ENCODE results near the gene ALPL. TPM values are rescaled to one million over a fixed set of nuclear protein-coding genes. Genes with fewer than 3 reads are reported as not detected.

Gene ALPL
- total RNA-seq, 1 donor from 2014 or later: 1.0 TPM

DNA sequence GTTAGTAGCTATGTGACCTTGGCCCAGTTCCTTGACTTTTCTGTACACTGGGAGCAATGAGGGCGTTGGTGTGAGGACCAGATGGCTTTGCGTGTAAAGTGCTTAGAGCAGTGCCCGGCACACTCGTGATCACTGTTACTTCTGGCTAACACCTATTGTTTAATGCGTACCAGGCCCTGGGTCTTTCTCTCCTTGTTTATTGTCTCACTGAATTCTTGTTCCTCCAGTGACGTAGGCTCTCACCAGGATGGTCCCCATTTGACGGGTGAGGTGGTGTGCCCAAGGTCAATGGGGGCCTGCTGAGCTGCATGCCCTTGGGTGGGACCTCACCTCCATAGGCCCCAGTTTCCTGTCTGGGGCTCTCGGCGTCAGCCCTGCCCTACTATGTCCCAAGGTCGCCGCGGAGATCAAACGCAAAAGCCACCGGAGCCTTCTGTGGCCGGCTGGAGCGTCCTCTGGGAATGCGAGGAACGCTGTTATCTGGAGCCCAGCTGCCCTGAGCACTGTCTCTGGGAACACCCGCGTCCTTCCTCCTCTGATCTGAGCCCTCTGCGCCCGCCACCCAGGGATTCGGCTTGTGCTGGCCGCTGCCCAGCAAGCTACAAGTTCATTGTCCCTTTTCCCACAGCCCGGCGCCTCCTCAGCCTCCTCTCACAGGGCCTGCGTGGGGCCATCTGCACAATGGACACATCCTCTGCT lies 28.9 kb downstream of the ALPL start:
- H3K4me3 ChIP-seq (ENCODE audit: low read length in 3 of 3): no peak overlapping the region
- H3K27ac ChIP-seq (ENCODE audit: low read depth, low read length): no peak overlapping the region
- no peaks in the 10 kb centered on the region for H3K9me3 ChIP-seq (ENCODE audit: control insufficient read depth in 3 of 3, low read length in 3 of 3)
- no peaks in the 10 kb centered on the region for H3K36me3 ChIP-seq (ENCODE audit: control insufficient read depth in 3 of 3, insufficient read depth in 3 of 3, low read length in 3 of 3)
- no peak overlapping the region for H3K9ac ChIP-seq (ENCODE audit: low read depth in 1 of 3, low read length in 3 of 3)
- peaks cover 24 to 42% (median 37%) of the 10 kb centered on the region in 3 donors for H3K27me3 ChIP-seq (ENCODE audit: control insufficient read depth in 3 of 3, insufficient read depth in 3 of 3, low read length in 3 of 3)
- H3K4me1 ChIP-seq (ENCODE audit: control insufficient read depth in 3 of 3, insufficient read depth in 3 of 3, low read length in 3 of 3): peaks cover 9 to 16% (median 14%) of the 10 kb centered on the region in 3 donors

DNA sequence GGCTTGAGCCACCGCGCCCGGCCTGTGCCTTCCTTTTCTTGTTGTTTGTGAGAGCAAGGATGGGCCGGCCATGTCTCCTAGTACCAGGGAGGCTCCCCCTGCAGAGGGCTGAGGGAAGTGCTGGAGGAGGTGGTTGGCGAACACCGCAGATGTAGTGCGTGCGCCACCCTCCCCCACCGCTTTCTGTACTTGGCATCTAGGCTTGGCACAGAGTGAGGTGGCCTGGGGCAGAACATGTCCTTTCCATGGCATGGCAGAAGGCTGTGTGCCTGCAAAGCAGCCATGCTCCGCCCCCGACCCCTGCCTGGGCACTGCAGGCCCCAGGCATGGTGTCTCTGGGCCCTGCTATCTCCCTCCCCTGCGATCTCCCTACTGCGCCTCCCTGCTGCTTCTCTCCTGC lies 30.7 kb downstream of the ALPL start:
- Histone ChIP-seq H3K4me3 (ENCODE audit: low read length in 3 of 3) (no peak overlapping the region), H3K9me3 (ENCODE audit: control insufficient read depth in 3 of 3, low read length in 3 of 3) (no peaks in the 10 kb centered on the region), H3K27ac (ENCODE audit: low read depth, low read length) (no peak overlapping the region), H3K27me3 (ENCODE audit: control insufficient read depth in 3 of 3, insufficient read depth in 3 of 3, low read length in 3 of 3) (peaks cover 25 to 46% (median 42%) of the 10 kb centered on the region in 3 donors), H3K36me3 (ENCODE audit: control insufficient read depth in 3 of 3, insufficient read depth in 3 of 3, low read length in 3 of 3) (no peaks in the 10 kb centered on the region), H3K9ac (ENCODE audit: low read depth in 1 of 3, low read length in 3 of 3) (no peak overlapping the region), H3K4me1 (ENCODE audit: control insufficient read depth in 3 of 3, insufficient read depth in 3 of 3, low read length in 3 of 3) (peaks cover 9 to 16% (median 14%) of the 10 kb centered on the region in 3 donors)

DNA sequence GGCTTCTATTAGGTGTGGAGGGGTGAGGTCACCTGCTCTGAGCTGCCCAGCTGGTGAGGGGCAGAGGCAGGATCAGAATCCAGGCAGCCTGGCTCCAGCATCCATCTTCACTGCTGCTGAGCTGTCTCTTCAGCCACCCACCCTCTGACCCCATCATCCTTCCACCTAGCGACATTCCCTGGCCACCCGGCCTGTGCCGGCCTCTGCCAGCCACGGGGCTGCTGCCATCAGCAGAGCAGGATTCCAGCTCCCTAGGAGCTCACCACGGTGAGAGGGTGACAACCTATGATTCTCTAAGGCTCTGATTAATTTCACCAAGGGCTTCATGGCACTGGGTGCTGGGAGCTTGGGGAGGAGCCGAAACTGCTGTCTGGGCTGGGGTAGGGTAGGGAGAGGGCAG lies 32.1 kb downstream of the ALPL start:
- peaks cover 9 to 16% (median 14%) of the 10 kb centered on the region in 3 donors for H3K4me1 ChIP-seq (ENCODE audit: control insufficient read depth in 3 of 3, insufficient read depth in 3 of 3, low read length in 3 of 3)
- no peak overlapping the region for H3K27ac ChIP-seq (ENCODE audit: low read depth, low read length)
- peaks cover 25 to 44% (median 42%) of the 10 kb centered on the region in 3 donors for H3K27me3 ChIP-seq (ENCODE audit: control insufficient read depth in 3 of 3, insufficient read depth in 3 of 3, low read length in 3 of 3)
- H3K9me3 ChIP-seq (ENCODE audit: control insufficient read depth in 3 of 3, low read length in 3 of 3): no peaks in the 10 kb centered on the region
- no peak overlapping the region for H3K9ac ChIP-seq (ENCODE audit: low read depth in 1 of 3, low read length in 3 of 3)
- no peaks in the 10 kb centered on the region for H3K36me3 ChIP-seq (ENCODE audit: control insufficient read depth in 3 of 3, insufficient read depth in 3 of 3, low read length in 3 of 3)
- H3K4me3 ChIP-seq (ENCODE audit: low read length in 3 of 3): no peak overlapping the region

DNA sequence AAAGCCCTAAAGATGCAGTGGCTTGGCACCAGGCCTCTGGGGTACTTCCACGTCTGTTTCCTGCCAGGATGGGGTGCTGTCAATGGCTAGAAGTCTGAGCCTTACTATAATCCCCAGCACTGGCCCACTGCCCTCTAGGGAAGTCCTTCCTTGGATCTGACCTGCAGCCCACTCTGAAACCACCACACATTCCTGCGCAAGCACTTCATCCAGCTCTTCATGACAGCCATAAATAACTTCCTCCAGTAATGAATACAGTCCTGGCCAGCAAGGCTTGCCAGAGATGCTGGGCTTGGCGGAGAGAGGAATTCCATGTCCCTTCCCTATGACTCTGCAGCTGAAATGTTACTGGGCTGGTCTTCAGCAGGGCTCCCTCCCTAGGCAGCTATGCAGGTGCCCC lies 32.6 kb downstream of the ALPL start:
- Histone ChIP-seq H3K9ac (ENCODE audit: low read depth in 1 of 3, low read length in 3 of 3) (peak overlapping the region in 1 of 3 donors; percentile 51), H3K27me3 (ENCODE audit: control insufficient read depth in 3 of 3, insufficient read depth in 3 of 3, low read length in 3 of 3) (peaks cover 25 to 42% (median 41%) of the 10 kb centered on the region in 3 donors), H3K27ac (ENCODE audit: low read depth, low read length) (no peak overlapping the region), H3K36me3 (ENCODE audit: control insufficient read depth in 3 of 3, insufficient read depth in 3 of 3, low read length in 3 of 3) (no peaks in the 10 kb centered on the region), H3K4me1 (ENCODE audit: control insufficient read depth in 3 of 3, insufficient read depth in 3 of 3, low read length in 3 of 3) (peaks cover 9 to 16% (median 14%) of the 10 kb centered on the region in 3 donors), H3K9me3 (ENCODE audit: control insufficient read depth in 3 of 3, low read length in 3 of 3) (no peaks in the 10 kb centered on the region), H3K4me3 (ENCODE audit: low read length in 3 of 3) (no peak overlapping the region)

DNA sequence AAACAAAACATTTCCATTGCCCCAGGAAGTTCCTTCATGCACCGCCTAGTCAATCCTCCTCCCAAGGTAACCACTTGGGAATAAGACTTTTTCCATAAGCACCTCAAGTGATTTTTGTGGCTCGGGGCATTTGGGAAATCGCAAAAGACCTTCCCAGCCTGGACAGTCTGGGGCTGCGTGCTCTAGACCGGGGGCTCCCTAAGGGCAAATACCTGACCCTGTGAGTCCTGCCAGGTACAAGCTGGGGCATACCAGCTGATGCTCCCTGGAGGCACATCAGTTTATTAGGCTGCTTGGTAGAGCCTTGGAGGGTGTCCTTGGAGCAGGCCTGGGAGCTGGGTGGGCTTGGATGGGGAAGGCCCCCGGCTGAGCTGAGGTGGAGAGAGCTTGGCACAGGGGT lies 34.4 kb downstream of the ALPL start:
- Histone ChIP-seq H3K4me3 (ENCODE audit: low read length in 3 of 3) (no peak overlapping the region), H3K4me1 (ENCODE audit: control insufficient read depth in 3 of 3, insufficient read depth in 3 of 3, low read length in 3 of 3) (peaks cover 7 to 11% (median 9%) of the 10 kb centered on the region in 3 donors), H3K27me3 (ENCODE audit: control insufficient read depth in 3 of 3, insufficient read depth in 3 of 3, low read length in 3 of 3) (peaks cover 27 to 32% (median 28%) of the 10 kb centered on the region in 3 donors), H3K27ac (ENCODE audit: low read depth, low read length) (no peak overlapping the region), H3K36me3 (ENCODE audit: control insufficient read depth in 3 of 3, insufficient read depth in 3 of 3, low read length in 3 of 3) (no peaks in the 10 kb centered on the region), H3K9me3 (ENCODE audit: control insufficient read depth in 3 of 3, low read length in 3 of 3) (no peaks in the 10 kb centered on the region), H3K9ac (ENCODE audit: low read depth in 1 of 3, low read length in 3 of 3) (no peak overlapping the region)

DNA sequence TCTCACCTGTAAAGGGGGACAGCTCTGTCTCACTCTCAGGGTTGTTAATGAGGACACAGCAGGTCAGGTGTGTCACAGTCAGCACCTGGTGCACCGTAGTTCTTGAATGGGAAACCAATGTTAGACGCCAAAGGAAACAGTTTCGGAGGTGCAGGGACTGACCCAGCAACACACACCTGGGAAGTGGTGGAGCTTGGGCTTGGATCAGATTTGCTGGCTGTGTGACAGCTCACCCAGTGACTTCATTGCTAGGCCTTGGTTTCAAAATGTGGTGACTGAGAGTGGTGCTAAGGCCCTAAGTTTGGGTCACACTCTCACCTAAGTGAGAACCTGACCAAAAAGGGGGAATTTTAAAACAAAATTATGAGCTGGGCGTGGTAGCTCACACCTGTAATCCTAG lies 34.9 kb downstream of the ALPL start:
- Histone ChIP-seq H3K9ac (ENCODE audit: low read depth in 1 of 3, low read length in 3 of 3) (no peak overlapping the region), H3K9me3 (ENCODE audit: control insufficient read depth in 3 of 3, low read length in 3 of 3) (no peaks in the 10 kb centered on the region), H3K27me3 (ENCODE audit: control insufficient read depth in 3 of 3, insufficient read depth in 3 of 3, low read length in 3 of 3) (peaks cover 22 to 30% (median 28%) of the 10 kb centered on the region in 3 donors), H3K36me3 (ENCODE audit: control insufficient read depth in 3 of 3, insufficient read depth in 3 of 3, low read length in 3 of 3) (no peaks in the 10 kb centered on the region), H3K4me3 (ENCODE audit: low read length in 3 of 3) (no peak overlapping the region), H3K4me1 (ENCODE audit: control insufficient read depth in 3 of 3, insufficient read depth in 3 of 3, low read length in 3 of 3) (peaks cover 7 to 11% (median 9%) of the 10 kb centered on the region in 3 donors), H3K27ac (ENCODE audit: low read depth, low read length) (no peak overlapping the region)

DNA sequence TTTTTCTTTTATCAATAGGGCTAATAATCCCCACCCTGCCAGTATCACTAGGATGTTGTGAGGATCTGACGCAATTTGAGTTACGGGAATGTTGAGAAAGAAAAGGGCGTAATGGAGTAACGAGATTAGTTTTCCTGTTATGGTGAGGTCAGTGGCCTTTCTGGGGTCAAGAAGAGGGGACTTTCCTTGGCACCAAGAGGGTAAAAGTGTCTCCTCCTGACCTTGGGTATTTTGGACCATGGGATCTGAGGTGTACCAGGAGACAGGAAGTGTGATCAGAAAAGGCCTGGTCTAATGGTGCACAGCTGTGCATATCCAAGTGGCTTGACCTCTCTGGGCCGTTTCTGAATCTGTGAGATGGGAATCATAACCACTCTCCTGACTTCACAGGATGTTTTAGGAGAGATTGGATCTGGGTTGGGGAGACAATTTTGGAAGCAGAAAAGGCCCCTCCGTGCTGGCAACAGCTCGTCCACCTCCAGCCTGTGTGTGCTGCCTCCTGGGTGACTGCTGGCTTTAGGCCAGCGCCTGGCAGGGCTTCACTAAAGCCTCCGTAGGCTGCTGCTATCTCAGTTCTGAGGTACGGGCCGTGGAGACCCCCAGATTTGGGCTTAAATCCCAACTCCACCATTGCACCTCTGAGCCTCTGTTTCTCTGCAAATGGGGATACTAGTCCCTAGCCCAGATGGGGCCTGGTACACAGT lies 37.1 kb downstream of the ALPL start:
- Histone ChIP-seq H3K9ac (ENCODE audit: low read depth in 1 of 3, low read length in 3 of 3) (no peak overlapping the region), H3K4me1 (ENCODE audit: control insufficient read depth in 3 of 3, insufficient read depth in 3 of 3, low read length in 3 of 3) (peaks cover 7 to 11% (median 9%) of the 10 kb centered on the region in 3 donors), H3K9me3 (ENCODE audit: control insufficient read depth in 3 of 3, low read length in 3 of 3) (no peaks in the 10 kb centered on the region), H3K36me3 (ENCODE audit: control insufficient read depth in 3 of 3, insufficient read depth in 3 of 3, low read length in 3 of 3) (no peaks in the 10 kb centered on the region), H3K4me3 (ENCODE audit: low read length in 3 of 3) (no peak overlapping the region), H3K27ac (ENCODE audit: low read depth, low read length) (no peak overlapping the region), H3K27me3 (ENCODE audit: control insufficient read depth in 3 of 3, insufficient read depth in 3 of 3, low read length in 3 of 3) (peaks cover 11 to 41% (median 19%) of the 10 kb centered on the region in 3 donors)

DNA sequence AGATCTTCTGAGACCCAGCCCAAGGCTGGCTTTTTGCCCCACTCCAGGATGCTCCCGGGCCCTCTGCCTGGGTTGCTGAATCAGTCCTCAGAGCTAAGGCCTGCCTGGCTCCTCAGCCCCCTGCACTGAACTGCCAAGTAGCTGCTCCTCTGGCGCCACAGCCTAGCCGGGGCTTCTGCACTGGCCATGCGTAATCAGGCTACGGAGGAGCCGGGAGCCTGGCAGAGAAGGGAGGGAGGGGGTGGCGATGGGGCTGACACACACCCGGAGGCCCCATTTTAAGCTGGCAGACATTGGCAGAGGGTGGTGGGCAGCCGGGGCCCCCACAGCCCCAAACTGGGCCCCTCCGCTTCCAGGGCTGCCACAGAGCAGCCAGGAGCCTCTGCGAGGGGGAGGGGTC lies 38.7 kb downstream of the ALPL start:
- Histone ChIP-seq H3K4me3 (ENCODE audit: low read length in 3 of 3) (no peak overlapping the region), H3K9ac (ENCODE audit: low read depth in 1 of 3, low read length in 3 of 3) (no peak overlapping the region), H3K27me3 (ENCODE audit: control insufficient read depth in 3 of 3, insufficient read depth in 3 of 3, low read length in 3 of 3) (peaks cover 6 to 35% (median 14%) of the 10 kb centered on the region in 3 donors), H3K4me1 (ENCODE audit: control insufficient read depth in 3 of 3, insufficient read depth in 3 of 3, low read length in 3 of 3) (no peaks in the 10 kb centered on the region), H3K9me3 (ENCODE audit: control insufficient read depth in 3 of 3, low read length in 3 of 3) (no peaks in the 10 kb centered on the region), H3K27ac (ENCODE audit: low read depth, low read length) (no peak overlapping the region), H3K36me3 (ENCODE audit: control insufficient read depth in 3 of 3, insufficient read depth in 3 of 3, low read length in 3 of 3) (no peaks in the 10 kb centered on the region)

DNA sequence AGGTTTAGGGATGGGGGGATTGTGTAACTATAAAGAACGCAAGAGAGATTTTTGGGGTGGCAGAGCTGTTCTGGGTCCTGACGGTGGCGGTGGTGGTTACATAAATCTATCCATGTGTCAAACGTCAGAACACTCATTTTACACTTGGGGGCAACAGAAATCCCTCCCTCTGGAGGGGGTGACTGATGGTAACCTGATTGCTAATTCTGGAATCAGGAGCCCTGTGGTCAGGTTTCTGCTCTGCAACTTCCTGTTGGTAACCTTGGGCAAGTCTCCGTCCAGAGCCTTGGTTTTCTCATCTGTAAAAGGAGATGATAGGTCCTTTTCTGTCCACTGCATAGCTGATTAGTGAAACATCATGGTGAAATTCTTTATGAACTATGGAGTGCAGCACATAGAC lies 40.9 kb downstream of the ALPL start:
- no peaks in the 10 kb centered on the region for H3K36me3 ChIP-seq (ENCODE audit: control insufficient read depth in 3 of 3, insufficient read depth in 3 of 3, low read length in 3 of 3)
- H3K27me3 ChIP-seq (ENCODE audit: control insufficient read depth in 3 of 3, insufficient read depth in 3 of 3, low read length in 3 of 3): peaks cover 6 to 29% (median 16%) of the 10 kb centered on the region in 3 donors
- no peak overlapping the region for H3K27ac ChIP-seq (ENCODE audit: low read depth, low read length)
- no peaks in the 10 kb centered on the region for H3K9me3 ChIP-seq (ENCODE audit: control insufficient read depth in 3 of 3, low read length in 3 of 3)
- no peaks in the 10 kb centered on the region for H3K4me1 ChIP-seq (ENCODE audit: control insufficient read depth in 3 of 3, insufficient read depth in 3 of 3, low read length in 3 of 3)
- H3K4me3 ChIP-seq (ENCODE audit: low read length in 3 of 3): no peak overlapping the region
- no peak overlapping the region for H3K9ac ChIP-seq (ENCODE audit: low read depth in 1 of 3, low read length in 3 of 3)

DNA sequence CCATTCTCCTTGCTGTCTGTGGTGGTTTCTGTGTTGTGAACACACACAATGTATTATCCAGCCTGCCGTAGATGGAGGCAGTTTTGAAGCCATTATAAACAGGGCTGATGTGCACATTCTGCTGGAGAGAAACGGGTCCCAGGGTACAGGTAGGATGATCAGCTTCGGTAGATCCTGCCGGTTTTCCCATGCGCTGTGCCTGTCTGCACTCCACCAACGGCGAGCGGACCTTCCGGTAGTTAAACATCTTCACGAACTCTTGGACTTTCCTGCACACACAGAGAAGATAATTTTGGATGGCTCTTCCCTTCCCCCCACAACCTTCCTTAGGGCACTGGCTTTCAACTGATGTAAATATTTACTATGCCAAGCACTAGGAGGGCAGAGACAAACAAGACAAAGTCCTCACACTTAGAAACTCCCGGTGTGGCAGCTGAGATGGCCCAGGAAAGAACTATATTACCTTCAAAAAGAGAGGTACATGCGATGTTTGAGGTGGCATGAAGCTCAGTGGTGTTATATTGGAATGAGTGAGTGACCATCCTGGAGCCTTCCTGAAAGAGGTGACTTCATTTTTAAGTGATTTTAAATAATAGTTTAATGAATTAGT lies 41.7 kb downstream of the ALPL start:
- no peak overlapping the region for H3K4me3 ChIP-seq (ENCODE audit: low read length in 3 of 3)
- H3K36me3 ChIP-seq (ENCODE audit: control insufficient read depth in 3 of 3, insufficient read depth in 3 of 3, low read length in 3 of 3): no peaks in the 10 kb centered on the region
- no peaks in the 10 kb centered on the region for H3K4me1 ChIP-seq (ENCODE audit: control insufficient read depth in 3 of 3, insufficient read depth in 3 of 3, low read length in 3 of 3)
- H3K27me3 ChIP-seq (ENCODE audit: control insufficient read depth in 3 of 3, insufficient read depth in 3 of 3, low read length in 3 of 3): peaks cover 6 to 29% (median 16%) of the 10 kb centered on the region in 3 donors
- no peak overlapping the region for H3K9ac ChIP-seq (ENCODE audit: low read depth in 1 of 3, low read length in 3 of 3)
- no peaks in the 10 kb centered on the region for H3K9me3 ChIP-seq (ENCODE audit: control insufficient read depth in 3 of 3, low read length in 3 of 3)
- H3K27ac ChIP-seq (ENCODE audit: low read depth, low read length): no peak overlapping the region

Measured in skeletal muscle tissue (tissue), 4 donors.